Measurements from ENCODE around the gene GLRX. TPM values are rescaled to one million over a fixed set of nuclear protein-coding genes. Genes with fewer than 3 reads are reported as not detected.

Gene GLRX
- total RNA-seq, 2 donors from 2014 or later = 29.2 to 148 TPM

GRCh38 chr5:95821110-95822021 is 1.2 kb downstream of the GLRX start:
- Histone ChIP-seq H3K4me1 (ENCODE audit: control insufficient read depth in 1 of 2, low read depth in 2 of 2) (peaks cover 25 to 45% of the 10 kb centered on the region in 2 donors), H3K27ac (peak overlapping the region; percentile 60 to 80), H3K9me3 (no peaks in the 10 kb centered on the region), H3K27me3 (replicated peaks; ENCODE audit: insufficient read depth) (no peaks in the 10 kb centered on the region), H3K4me3 (peak overlapping the region; percentile 97), H3K36me3 (no peaks in the 10 kb centered on the region)
- DNase-seq (ENCODE audit: low spot score) (no peak), ATAC-seq (ENCODE audit: insufficient number of reproducible peaks, low FRiP score, low read depth) (no peak)
- no peak for TF ChIP-seq CTCF (IDR thresholded peaks at IDR 0.05)

- H3K27ac ChIP-seq = no peak overlapping the region
- peak overlapping the region; percentile 46 for H3K4me3 ChIP-seq
- no peak for ATAC-seq (ENCODE audit: insufficient number of reproducible peaks, low FRiP score, low read depth)
Measured at GRCh38 chr5:95818181-95819147, 4.1 kb downstream of the GLRX start.

GRCh38 chr5:95817430-95817829 is 5.1 kb downstream of the GLRX start:
- Histone ChIP-seq H3K9me3 (no peaks in the 10 kb centered on the region), H3K27ac (no peak overlapping the region), H3K27me3 (replicated peaks; ENCODE audit: insufficient read depth) (no peaks in the 10 kb centered on the region), H3K4me1 (ENCODE audit: control insufficient read depth in 1 of 2, low read depth in 2 of 2) (peaks cover 21 to 29% of the 10 kb centered on the region in 2 donors), H3K36me3 (no peaks in the 10 kb centered on the region), H3K4me3 (no peak overlapping the region)
- ATAC-seq (ENCODE audit: insufficient number of reproducible peaks, low FRiP score, low read depth) (no peak), DNase-seq (ENCODE audit: low spot score) (no peak)
- no peak for TF ChIP-seq CTCF (IDR thresholded peaks at IDR 0.05)

More at GRCh38 chr5:95818181-95819147, 4.1 kb downstream of the GLRX start:
- no peaks in the 10 kb centered on the region for H3K27me3 ChIP-seq (replicated peaks; ENCODE audit: insufficient read depth)
- no peak for DNase-seq (ENCODE audit: low spot score)
- H3K4me1 ChIP-seq (ENCODE audit: control insufficient read depth in 1 of 2, low read depth in 2 of 2) = peaks cover 24 to 31% of the 10 kb centered on the region in 2 donors
- no peaks in the 10 kb centered on the region for H3K9me3 ChIP-seq
- H3K36me3 ChIP-seq = no peaks in the 10 kb centered on the region
- no peak for TF ChIP-seq CTCF (IDR thresholded peaks at IDR 0.05)

- no peak for ATAC-seq (ENCODE audit: insufficient number of reproducible peaks, low FRiP score, low read depth)
- H3K36me3 ChIP-seq = no peaks in the 10 kb centered on the region
- no peak for TF ChIP-seq CTCF (IDR thresholded peaks at IDR 0.05)
- no peaks in the 10 kb centered on the region for H3K27me3 ChIP-seq (replicated peaks; ENCODE audit: insufficient read depth)
- no peak overlapping the region for H3K27ac ChIP-seq
- H3K4me3 ChIP-seq = no peak overlapping the region
- DNase-seq (ENCODE audit: low spot score) = no peak
- H3K4me1 ChIP-seq (ENCODE audit: control insufficient read depth in 1 of 2, low read depth in 2 of 2) = peaks cover 25 to 36% of the 10 kb centered on the region in 2 donors
- H3K9me3 ChIP-seq = no peaks in the 10 kb centered on the region
Measured at GRCh38 chr5:95816776-95817175, 5.8 kb downstream of the GLRX start.

GRCh38 chr5:95816341-95816740 is 6.2 kb downstream of the GLRX start:
- H3K4me1 ChIP-seq (ENCODE audit: control insufficient read depth in 1 of 2, low read depth in 2 of 2) = peaks cover 27 to 36% of the 10 kb centered on the region in 2 donors

More at GRCh38 chr5:95816341-95816740, 6.2 kb downstream of the GLRX start:
- no peak for TF ChIP-seq CTCF (IDR thresholded peaks at IDR 0.05)
- Histone ChIP-seq H3K4me3 (no peak overlapping the region), H3K27ac (no peak overlapping the region), H3K9me3 (no peaks in the 10 kb centered on the region), H3K27me3 (replicated peaks; ENCODE audit: insufficient read depth) (no peaks in the 10 kb centered on the region), H3K36me3 (no peaks in the 10 kb centered on the region)
- ATAC-seq (ENCODE audit: insufficient number of reproducible peaks, low FRiP score, low read depth) = no peak
- DNase-seq (ENCODE audit: low spot score) = no peak

Measured in thoracic aorta (tissue), 2 donors.